ENCODE measurements around the gene CARMIL3.

GRCh38 chr14:24078146-24078545 is 26.3 kb downstream of the CARMIL3 start:
- no peak for TF ChIP-seq EZH2 (IDR thresholded peaks at IDR 0.05; ENCODE audit: low read depth, unreplicated experiment)
- no peak for TF ChIP-seq CTCF (conservative IDR thresholded peaks at IDR 0.05; ENCODE audit: low read depth in 2 of 2)
- no peak for TF ChIP-seq POLR2AphosphoS5 (IDR thresholded peaks at IDR 0.05; ENCODE audit: low read depth)
- TF ChIP-seq REST (IDR thresholded peaks at IDR 0.05; ENCODE audit: unreplicated experiment) = no peak
- TF ChIP-seq STAT1 (IDR thresholded peaks at IDR 0.05; ENCODE audit: unreplicated experiment) = no peak
- TF ChIP-seq CREB1 (CRISPR knock-in tag; IDR thresholded peaks at IDR 0.05; ENCODE audit: low read depth) = no peak
- no peak for TF ChIP-seq JUNB (IDR thresholded peaks at IDR 0.05; ENCODE audit: unreplicated experiment)
- TF ChIP-seq EZH2phosphoT487 (IDR thresholded peaks at IDR 0.05; ENCODE audit: unreplicated experiment) = no peak
- TF ChIP-seq NANOG (IDR thresholded peaks at IDR 0.05; ENCODE audit: borderline replicate concordance) = no peak
- TF ChIP-seq ZNF331 (CRISPR knock-in tag; IDR thresholded peaks at IDR 0.05; ENCODE audit: low read depth) = no peak
